Sigmoid colon (tissue), 4 donors: Measurements from ENCODE around the gene ZNF775.

Experiments used
- EP300 ChIP-seq, 4 donors: sonication (generic); formaldehyde crosslinking; IDR thresholded peaks; one replicate each; pipeline ENCODE4 v1.6.1; 2017; ENCODE audit warnings: antibody characterized with exemption in 4 of 4
- POLR2A ChIP-seq, 2 donors: fragments of 450-650 bp; IDR thresholded peaks; one replicate each; pipeline ENCODE4 v1.6.1; 2016; ENCODE audit warnings: antibody characterized with exemption in 2 of 2, mild to moderate bottlenecking in 2 of 2, moderate library complexity in 2 of 2
- TF ChIP-seq, protein P1 (sequence below), 4 experiments: fragments of 450-650 bp in 3 of 4; fragments of 200-600 bp in 1 of 4; IDR thresholded peaks; one replicate each; pipeline ENCODE4 v1.5.1; 2016 to 2019; ENCODE audit warnings: antibody characterized with exemption in 4 of 4, mild to moderate bottlenecking in 3 of 4, moderate library complexity in 2 of 4

DNA sequence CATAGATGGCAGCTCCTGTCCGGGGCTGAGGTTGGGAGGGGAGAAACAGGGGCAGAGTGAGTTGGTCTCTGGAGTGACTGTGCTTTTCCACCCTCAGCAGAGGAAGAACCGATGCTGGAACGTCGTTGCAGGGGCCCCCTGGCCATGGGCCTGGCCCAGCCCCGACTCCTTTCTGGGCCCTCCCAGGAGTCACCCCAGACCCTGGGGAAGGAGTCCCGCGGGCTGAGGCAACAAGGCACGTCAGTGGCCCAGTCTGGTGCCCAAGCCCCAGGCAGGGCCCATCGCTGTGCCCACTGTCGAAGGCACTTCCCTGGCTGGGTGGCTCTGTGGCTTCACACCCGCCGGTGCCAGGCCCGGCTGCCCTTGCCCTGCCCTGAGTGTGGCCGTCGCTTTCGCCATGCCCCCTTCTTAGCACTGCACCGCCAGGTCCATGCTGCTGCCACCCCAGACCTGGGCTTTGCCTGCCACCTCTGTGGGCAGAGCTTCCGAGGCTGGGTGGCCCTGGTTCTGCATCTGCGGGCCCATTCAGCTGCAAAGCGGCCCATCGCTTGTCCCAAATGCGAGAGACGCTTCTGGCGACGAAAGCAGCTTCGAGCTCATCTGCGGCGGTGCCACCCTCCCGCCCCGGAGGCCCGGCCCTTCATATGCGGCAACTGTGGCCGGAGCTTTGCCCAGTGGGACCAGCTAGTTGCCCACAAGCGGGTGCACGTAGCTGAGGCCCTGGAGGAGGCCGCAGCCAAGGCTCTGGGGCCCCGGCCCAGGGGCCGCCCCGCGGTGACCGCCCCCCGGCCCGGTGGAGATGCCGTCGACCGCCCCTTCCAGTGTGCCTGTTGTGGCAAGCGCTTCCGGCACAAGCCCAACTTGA lies 7.8 kb upstream of the ZNF775 start:
- TF ChIP-seq POLR2A (IDR thresholded peaks at IDR 0.05) (no peak), EP300 (IDR thresholded peaks at IDR 0.05) (no peak)
- TF ChIP-seq, protein P1, sequence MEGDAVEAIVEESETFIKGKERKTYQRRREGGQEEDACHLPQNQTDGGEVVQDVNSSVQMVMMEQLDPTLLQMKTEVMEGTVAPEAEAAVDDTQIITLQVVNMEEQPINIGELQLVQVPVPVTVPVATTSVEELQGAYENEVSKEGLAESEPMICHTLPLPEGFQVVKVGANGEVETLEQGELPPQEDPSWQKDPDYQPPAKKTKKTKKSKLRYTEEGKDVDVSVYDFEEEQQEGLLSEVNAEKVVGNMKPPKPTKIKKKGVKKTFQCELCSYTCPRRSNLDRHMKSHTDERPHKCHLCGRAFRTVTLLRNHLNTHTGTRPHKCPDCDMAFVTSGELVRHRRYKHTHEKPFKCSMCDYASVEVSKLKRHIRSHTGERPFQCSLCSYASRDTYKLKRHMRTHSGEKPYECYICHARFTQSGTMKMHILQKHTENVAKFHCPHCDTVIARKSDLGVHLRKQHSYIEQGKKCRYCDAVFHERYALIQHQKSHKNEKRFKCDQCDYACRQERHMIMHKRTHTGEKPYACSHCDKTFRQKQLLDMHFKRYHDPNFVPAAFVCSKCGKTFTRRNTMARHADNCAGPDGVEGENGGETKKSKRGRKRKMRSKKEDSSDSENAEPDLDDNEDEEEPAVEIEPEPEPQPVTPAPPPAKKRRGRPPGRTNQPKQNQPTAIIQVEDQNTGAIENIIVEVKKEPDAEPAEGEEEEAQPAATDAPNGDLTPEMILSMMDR (IDR thresholded peaks at IDR 0.05), result no peak
